WERI-Rb-1 (cell line): ENCODE data around the gene SLC16A1.

Experiments used
- DNase-seq: peaks from one replicate; pipeline ENCODE4 v3.0.0-alpha.2; 2020
- H3K27ac ChIP-seq: fragments of 250-450 bp; sonication (Bioruptor Pico); 2 replicates; pipeline ENCODE4 v1.5.1; 2020; ENCODE audit warnings: mild to moderate bottlenecking, moderate library complexity
- H3K27me3 ChIP-seq: fragments of 250-450 bp; sonication (Bioruptor Pico); 2 replicates; pipeline ENCODE4 v1.5.1; 2021; ENCODE audit warnings: mild to moderate bottlenecking, low read depth, moderate library complexity; ENCODE audit not compliant: insufficient read depth, severe bottlenecking
- H3K36me3 ChIP-seq: fragments of 250-450 bp; sonication (Bioruptor Pico); 2 replicates; pipeline ENCODE4 v1.5.1; 2020; ENCODE audit warnings: mild to moderate bottlenecking, moderate library complexity
- H3K4me3 ChIP-seq: 2 replicates; pipeline ENCODE4 v1.5.1; 2011; ENCODE audit warnings: low read depth, mild to moderate bottlenecking, control low read depth, low read length
- H3K9me3 ChIP-seq: fragments of 250-450 bp; sonication (Bioruptor Pico); 2 replicates; pipeline ENCODE4 v1.5.1; 2021; ENCODE audit warnings: mild to moderate bottlenecking, moderate library complexity; ENCODE audit not compliant: severe bottlenecking
- TF ChIP-seq, protein P1 (sequence below): IDR thresholded peaks from 2 replicates; pipeline ENCODE4 v1.5.1; 2011; ENCODE audit warnings: low read depth, mild to moderate bottlenecking, control low read depth, inconsistent platforms, low read length

The SLC16A1 gene

GRCh38 chr1:112862753-112863426, 93.1 kb downstream of the SLC16A1 start:
- Histone ChIP-seq H3K27ac (no peak overlapping the region), H3K36me3 (no peaks in the 10 kb centered on the region), H3K4me3 (no peak overlapping the region), H3K27me3 (no peaks in the 10 kb centered on the region), H3K9me3 (no peaks in the 10 kb centered on the region)
- TF ChIP-seq, protein P1, sequence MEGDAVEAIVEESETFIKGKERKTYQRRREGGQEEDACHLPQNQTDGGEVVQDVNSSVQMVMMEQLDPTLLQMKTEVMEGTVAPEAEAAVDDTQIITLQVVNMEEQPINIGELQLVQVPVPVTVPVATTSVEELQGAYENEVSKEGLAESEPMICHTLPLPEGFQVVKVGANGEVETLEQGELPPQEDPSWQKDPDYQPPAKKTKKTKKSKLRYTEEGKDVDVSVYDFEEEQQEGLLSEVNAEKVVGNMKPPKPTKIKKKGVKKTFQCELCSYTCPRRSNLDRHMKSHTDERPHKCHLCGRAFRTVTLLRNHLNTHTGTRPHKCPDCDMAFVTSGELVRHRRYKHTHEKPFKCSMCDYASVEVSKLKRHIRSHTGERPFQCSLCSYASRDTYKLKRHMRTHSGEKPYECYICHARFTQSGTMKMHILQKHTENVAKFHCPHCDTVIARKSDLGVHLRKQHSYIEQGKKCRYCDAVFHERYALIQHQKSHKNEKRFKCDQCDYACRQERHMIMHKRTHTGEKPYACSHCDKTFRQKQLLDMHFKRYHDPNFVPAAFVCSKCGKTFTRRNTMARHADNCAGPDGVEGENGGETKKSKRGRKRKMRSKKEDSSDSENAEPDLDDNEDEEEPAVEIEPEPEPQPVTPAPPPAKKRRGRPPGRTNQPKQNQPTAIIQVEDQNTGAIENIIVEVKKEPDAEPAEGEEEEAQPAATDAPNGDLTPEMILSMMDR, result no peak
- no peak for DNase-seq
